GM21381 (cell line): Measurements from ENCODE around the gene SIGLEC15.
"Not testable (repeated sequence)": the region's sequence is repeated elsewhere in the genome, so short reads cannot be mapped to it uniquely, and the experiment has no call there.

ENCODE experiments used
- ATAC-seq: cut with Tn5 transposase; IDR thresholded peaks from one replicate; pipeline ENCODE4 v1.9.1; 2021; ENCODE audit warnings: mild to moderate bottlenecking, moderate library complexity; ENCODE audit not compliant: unreplicated experiment

The SIGLEC15 gene

DNA sequence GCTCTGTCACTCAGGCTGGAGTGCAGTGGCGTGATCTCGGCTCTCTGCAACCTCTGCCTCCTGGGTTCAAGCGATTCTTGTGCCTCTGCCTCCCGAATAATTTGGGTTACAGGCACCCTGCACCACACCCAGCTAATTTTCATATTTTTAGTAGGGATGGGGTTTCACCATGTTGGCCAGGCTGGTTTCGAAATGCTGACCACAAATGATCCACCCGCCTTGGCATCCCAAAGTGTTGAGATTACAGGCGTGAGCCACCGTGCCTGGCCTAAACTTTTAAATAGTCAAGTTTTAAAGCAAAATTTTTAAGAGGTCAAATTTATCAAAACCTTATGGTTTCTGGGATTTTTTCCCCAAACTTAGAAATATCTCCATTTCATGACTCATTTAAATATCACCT, 6.7 kb upstream of the SIGLEC15 start:
- not testable (repeated sequence) for ATAC-seq

GRCh38 chr18:45820106-45820745, 5.2 kb upstream of the SIGLEC15 start:
- ATAC-seq: no peak

- no peak for ATAC-seq
Observed at GRCh38 chr18:45821026-45821425, 4.4 kb upstream of the SIGLEC15 start.

- no peak for ATAC-seq
Observed at GRCh38 chr18:45821711-45822110, 3.8 kb upstream of the SIGLEC15 start.

GRCh38 chr18:45826084-45826483, 609 bp downstream of the SIGLEC15 start:
- ATAC-seq: no peak

GRCh38 chr18:45826716-45827115, 1.2 kb downstream of the SIGLEC15 start:
- ATAC-seq: not testable (repeated sequence)

GRCh38 chr18:45828917-45829811, 3.7 kb downstream of the SIGLEC15 start:
- ATAC-seq: no peak

GRCh38 chr18:45829855-45830254, 4.4 kb downstream of the SIGLEC15 start:
- ATAC-seq: no peak

DNA sequence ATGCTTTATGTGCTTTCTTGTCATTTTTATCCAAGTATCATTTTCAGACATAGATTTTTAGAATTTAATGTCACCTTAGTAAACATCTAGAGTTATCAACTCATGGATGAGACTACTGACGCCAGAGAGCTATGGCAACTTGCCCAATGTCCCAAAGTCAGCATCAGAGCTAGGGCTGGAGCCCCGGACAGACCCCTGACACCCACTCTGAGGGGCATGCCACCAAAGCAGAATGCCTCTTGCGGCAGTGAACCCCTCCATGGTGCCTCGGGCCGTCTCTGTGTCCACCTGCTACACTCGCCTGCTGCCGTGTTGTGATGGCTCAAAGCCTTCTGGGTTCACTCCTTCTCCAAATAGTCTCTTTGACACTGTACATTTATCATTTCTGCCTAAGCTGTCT, 5.4 kb downstream of the SIGLEC15 start:
- ATAC-seq: no peak

GRCh38 chr18:45833846-45834245, 8.4 kb downstream of the SIGLEC15 start:
- ATAC-seq: no peak

- ATAC-seq: no peak
Observed at GRCh38 chr18:45834306-45834705, 8.8 kb downstream of the SIGLEC15 start.

DNA sequence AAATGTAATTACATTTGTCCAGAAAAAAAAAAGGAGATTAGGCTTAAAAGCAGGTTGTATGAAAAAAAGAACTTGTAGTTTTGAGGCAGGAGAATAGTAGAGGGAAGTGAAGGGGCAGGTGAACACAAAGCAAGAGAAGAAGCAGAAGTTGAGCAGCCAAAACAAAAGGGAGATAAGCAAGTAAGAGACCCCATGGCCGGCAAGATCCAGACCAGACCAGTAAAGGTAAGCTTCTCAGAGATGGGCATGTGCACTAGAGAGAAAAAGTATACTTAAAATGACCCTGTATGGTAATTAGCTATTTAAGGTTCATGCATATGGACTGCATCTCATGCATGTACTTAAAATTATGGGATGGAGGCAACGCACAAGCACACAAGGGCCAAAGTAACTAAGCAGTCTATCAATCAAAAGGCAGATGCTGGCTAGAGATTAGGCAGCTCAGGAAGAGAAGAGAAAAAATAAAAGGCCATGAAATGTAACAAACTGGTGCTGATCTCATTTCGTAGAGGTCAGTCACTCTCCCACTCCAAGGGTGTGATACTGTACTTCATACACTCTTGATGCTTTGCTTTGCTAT, 9.7 kb downstream of the SIGLEC15 start:
- ATAC-seq: no peak

GRCh38 chr18:45836242-45837205, 11.0 kb downstream of the SIGLEC15 start:
- no peak for ATAC-seq

DNA sequence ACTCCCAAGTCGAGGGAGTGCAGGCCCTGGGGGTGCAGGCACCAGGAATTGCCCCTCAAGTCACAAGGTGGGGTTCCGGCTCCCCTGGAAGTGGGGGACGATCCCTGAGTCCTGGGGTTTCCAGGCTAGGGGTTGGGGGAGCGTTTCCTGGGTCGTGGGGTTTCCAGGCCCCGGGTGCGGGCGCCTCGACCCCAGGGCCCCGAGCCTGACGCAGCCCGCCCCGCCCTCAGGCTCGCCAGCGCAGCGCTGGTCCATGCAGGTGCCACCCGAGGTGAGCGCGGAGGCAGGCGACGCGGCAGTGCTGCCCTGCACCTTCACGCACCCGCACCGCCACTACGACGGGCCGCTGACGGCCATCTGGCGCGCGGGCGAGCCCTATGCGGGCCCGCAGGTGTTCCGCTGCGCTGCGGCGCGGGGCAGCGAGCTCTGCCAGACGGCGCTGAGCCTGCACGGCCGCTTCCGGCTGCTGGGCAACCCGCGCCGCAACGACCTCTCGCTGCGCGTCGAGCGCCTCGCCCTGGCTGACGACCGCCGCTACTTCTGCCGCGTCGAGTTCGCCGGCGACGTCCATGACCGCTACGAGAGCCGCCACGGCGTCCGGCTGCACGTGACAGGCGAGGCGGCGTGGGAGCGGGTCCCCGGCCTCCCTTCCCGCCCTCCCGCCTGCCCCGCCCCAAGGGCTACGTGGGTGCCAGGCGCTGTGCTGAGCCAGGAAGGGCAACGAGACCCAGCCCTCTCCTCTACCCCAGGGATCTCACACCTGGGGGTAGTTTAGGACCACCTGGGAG, 12.0 kb downstream of the SIGLEC15 start:
- ATAC-seq: no peak

DNA sequence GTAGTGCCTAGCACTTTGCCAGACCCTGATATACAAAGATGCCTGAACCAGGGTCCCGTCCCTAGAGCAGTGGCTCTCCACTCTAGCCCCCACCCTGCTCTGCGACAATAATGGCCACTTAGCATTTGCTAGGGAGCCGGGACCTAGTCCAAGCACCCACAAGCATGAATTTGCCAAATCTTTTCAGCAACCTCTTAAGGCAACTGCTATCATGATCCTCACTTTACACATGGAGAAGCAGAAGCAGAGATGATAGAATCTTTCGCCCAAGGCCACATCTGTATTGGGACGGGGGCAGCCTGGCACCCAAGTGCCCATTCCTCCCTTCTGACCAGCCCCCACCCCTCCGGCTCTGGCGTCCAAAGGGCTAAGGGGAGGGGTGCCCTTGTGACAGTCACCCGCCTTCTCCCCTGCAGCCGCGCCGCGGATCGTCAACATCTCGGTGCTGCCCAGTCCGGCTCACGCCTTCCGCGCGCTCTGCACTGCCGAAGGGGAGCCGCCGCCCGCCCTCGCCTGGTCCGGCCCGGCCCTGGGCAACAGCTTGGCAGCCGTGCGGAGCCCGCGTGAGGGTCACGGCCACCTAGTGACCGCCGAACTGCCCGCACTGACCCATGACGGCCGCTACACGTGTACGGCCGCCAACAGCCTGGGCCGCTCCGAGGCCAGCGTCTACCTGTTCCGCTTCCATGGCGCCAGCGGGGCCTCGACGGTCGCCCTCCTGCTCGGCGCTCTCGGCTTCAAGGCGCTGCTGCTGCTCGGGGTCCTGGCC, 13.0 kb downstream of the SIGLEC15 start:
- no peak for ATAC-seq

GRCh38 chr18:45839414-45840395, 14.2 kb downstream of the SIGLEC15 start:
- ATAC-seq: no peak

- no peak for ATAC-seq
Observed at GRCh38 chr18:45841060-45841764, 15.7 kb downstream of the SIGLEC15 start.
